ENCODE measurements around the gene PRMT3. TPM values are rescaled to one million over a fixed set of nuclear protein-coding genes. Genes with fewer than 3 reads are reported as not detected.
"Not testable (repeated sequence)": the region's sequence is repeated elsewhere in the genome, so short reads cannot be mapped to it uniquely, and the experiment has no call there.

Gene PRMT3
- total RNA-seq, 2 donors from 2014 or later = 7.9 to 11.9 TPM

GRCh38 chr11:20464518-20464917 is 77.0 kb downstream of the PRMT3 start:
- DNase-seq (ENCODE audit: low spot score) = no peak
- no peak for TF ChIP-seq CTCF (IDR thresholded peaks at IDR 0.05)
- H3K4me1 ChIP-seq = peaks cover 0 to 6% of the 10 kb centered on the region in 2 donors
- H3K36me3 ChIP-seq = peaks cover 8% of the 10 kb centered on the region
- H3K27me3 ChIP-seq = no peaks in the 10 kb centered on the region
- no peak overlapping the region for H3K4me3 ChIP-seq
- no peaks in the 10 kb centered on the region for H3K9me3 ChIP-seq
- no peak overlapping the region for H3K27ac ChIP-seq

- Histone ChIP-seq H3K4me3 (no peak overlapping the region), H3K36me3 (peaks cover 6% of the 10 kb centered on the region), H3K9me3 (no peaks in the 10 kb centered on the region), H3K27me3 (no peaks in the 10 kb centered on the region), H3K27ac (no peak overlapping the region), H3K4me1 (no peaks in the 10 kb centered on the region)
- no peak for TF ChIP-seq CTCF (IDR thresholded peaks at IDR 0.05)
- DNase-seq (ENCODE audit: low spot score) = no peak
These were observed 80.1 kb downstream of the PRMT3 start for GRCh38 chr11:20467487-20468185.

- H3K36me3 ChIP-seq = no peaks in the 10 kb centered on the region
- no peak for TF ChIP-seq CTCF (IDR thresholded peaks at IDR 0.05)
- H3K27ac ChIP-seq = no peak overlapping the region
- no peak for DNase-seq (ENCODE audit: low spot score)
- no peak overlapping the region for H3K4me3 ChIP-seq
- peaks cover 0 to 9% of the 10 kb centered on the region in 2 donors for H3K4me1 ChIP-seq
- H3K27me3 ChIP-seq = no peaks in the 10 kb centered on the region
- no peaks in the 10 kb centered on the region for H3K9me3 ChIP-seq
These were observed 82.8 kb downstream of the PRMT3 start for GRCh38 chr11:20470348-20470747.

GRCh38 chr11:20471929-20472328 is 84.4 kb downstream of the PRMT3 start:
- H3K4me3 ChIP-seq; H3K27ac ChIP-seq; DNase-seq (ENCODE audit: low spot score); H3K4me1 ChIP-seq; H3K9me3 ChIP-seq; H3K27me3 ChIP-seq; H3K36me3 ChIP-seq: not testable (repeated sequence)

- DNase-seq (ENCODE audit: low spot score) = no peak
These were observed 86.8 kb downstream of the PRMT3 start for GRCh38 chr11:20474176-20474881.

More at GRCh38 chr11:20474176-20474881, 86.8 kb downstream of the PRMT3 start:
- Histone ChIP-seq H3K4me1 (peaks cover 0 to 9% of the 10 kb centered on the region in 2 donors), H3K4me3 (no peak overlapping the region), H3K27me3 (no peaks in the 10 kb centered on the region), H3K36me3 (no peaks in the 10 kb centered on the region), H3K27ac (peak overlapping the region; percentile 19 to 54), H3K9me3 (no peaks in the 10 kb centered on the region)
- no peak for TF ChIP-seq CTCF (IDR thresholded peaks at IDR 0.05)
